Adipose tissue (tissue), 3 donors: ENCODE results near the gene SPANXN2. TPM values are rescaled to one million over a fixed set of nuclear protein-coding genes. Genes with fewer than 3 reads are reported as not detected.
"Not testable (repeated sequence)": the region's sequence is repeated elsewhere in the genome, so short reads cannot be mapped to it uniquely, and the experiment has no call there.

Experiments
- H3K27ac ChIP-seq: one replicate; pipeline ENCODE4 v1.5.1; 2013; ENCODE audit warnings: low read depth, low read length
- WGBS, 3 donors: extraction: QIAGEN DNeasy Blood & Tissue Kit; methylation state at CpG; one replicate each; pipeline ENCODE4 v1.1.7; 2013; 5-methylcytosine and 5-hydroxymethylcytosine counted together
- polyA plus RNA-seq, 3 donors: library from polyadenylated mRNA; stranded (reverse); fragments of 200-250 nt; gene quantifications; one replicate each; pipeline ENCODE4 v1.2.3, GENCODE V29; 2013
- donor health status: healthy with polysubstance abuse.
- donor health status: Bipolar disorder and iron deficiency.
- donor health status: healthy.

The SPANXN2 gene, protein sequence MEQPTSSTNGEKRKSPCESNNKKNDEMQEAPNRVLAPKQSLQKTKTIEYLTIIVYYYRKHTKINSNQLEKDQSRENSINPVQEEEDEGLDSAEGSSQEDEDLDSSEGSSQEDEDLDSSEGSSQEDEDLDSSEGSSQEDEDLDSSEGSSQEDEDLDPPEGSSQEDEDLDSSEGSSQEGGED
- polyA plus RNA-seq = not detected

DNA sequence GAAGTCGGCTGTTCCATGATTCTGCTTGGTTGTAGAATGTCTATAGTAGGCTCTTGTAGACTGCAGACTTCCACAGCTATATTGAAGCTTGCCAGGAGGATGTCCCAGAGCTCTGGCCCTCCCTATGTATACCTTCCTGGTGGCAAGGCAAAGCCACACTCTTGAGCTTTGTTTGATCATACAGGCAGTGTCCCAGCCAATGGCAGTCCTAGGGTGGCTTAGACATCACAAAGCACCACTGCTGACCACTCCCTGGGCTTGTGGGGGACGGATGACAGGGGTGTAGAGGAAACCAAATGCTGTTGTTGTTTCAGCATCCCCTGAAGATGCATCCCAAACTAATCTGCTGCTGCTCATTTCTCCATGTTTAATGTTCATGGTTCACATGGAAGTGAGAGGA is at the start of gene SPANXN2:
TSS of gene SPANXN2 (minus strand) at position 101 of the 400 bp plus-strand sequence. CDS start at position 17, 84 bp downstream.
- H3K27ac ChIP-seq = not testable (repeated sequence)
- 39 to 73% (median 44%) methylated on average over 2 of the region's 2 CpGs for WGBS, 3 donors

DNA sequence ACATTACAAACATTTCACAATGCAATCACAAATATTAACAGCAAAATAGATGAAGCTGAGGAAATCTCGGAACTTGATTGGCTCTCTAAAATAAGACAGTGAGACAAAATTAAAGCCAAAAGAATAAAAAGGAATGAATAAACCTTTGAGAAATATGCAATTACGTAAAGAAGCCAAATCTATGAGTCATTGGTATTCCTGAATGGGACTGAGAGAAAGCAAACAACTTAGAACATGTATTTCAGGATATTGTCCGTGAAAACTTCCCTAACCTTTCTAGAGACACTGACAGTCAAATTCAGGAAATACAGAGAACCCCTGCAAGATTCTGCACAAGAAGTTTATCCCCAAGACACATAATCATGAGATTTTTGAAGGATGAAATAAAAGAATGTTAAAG is 48.4 kb upstream of the SPANXN2 start:
- H3K27ac ChIP-seq = no peak overlapping the region
- 66 to 76% (median 67%) methylated on average over 3 of the region's 3 CpGs for WGBS, 3 donors

DNA sequence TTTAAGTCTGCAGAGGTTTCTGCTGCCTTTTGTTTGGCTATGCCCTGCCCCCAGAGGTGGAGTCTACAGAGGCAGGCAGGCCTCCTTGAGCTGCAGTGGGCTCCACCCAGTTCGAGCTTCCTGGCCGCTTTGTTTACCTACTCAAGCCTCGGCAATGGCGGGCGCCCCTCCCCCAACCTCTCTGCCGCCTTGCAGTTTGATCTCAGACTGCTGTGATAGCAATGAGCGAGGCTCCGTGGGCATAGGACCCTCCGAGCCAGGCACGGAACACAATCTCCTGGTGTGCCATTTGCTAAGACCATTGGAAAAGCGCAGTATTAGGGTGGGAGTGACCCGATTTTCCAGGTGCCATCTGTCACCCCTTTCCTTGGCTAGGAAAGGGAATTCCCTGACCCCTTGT is 47.2 kb upstream of the SPANXN2 start:
- H3K27ac ChIP-seq = not testable (repeated sequence)
- 82 to 88% (median 87%) methylated on average over 10 of the region's 12 CpGs for WGBS, 3 donors

DNA sequence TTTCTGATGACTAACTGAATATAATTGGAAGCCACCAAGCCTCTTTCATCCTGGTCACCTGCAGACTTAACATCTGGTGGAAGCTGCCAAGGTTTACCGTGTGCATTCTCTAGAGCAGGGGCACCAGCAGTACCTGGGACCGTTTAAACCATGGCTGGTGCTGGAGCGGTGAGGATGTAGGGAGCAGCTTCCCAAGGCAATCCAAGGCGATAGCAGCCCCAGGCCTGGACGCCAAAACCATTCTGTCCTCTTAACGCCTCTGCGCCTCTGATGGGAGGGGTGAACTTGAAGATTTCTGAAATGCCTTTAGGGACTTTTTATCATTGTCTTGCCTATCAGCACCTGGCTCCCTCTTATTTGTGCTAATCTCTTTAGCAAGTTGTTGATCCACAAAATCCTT is 37.3 kb upstream of the SPANXN2 start:
- WGBS, 3 donors = 87 to 91% (median 90%) methylated on average over 7 of the region's 7 CpGs
- no peak overlapping the region for H3K27ac ChIP-seq

DNA sequence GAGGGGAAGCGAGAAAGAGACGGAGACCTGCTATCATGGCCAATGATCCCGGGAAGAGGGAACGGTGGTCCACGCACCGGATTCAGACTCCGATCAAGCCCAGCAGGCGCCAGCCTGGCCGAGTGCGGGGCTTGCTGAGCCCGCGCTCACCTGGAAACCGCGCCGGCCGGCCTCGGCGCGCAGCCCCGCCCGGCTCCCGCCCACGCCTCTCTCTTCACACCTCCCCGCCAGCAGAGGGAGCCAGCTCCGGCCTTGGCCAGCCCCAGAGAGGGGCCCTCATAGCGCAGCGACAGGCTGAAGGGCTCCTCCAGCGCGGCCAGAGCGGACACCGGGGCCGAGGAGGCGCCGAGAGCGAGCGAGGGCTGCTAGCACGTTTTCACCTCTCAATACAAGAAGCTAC is 36.8 kb upstream of the SPANXN2 start:
- no peak overlapping the region for H3K27ac ChIP-seq
- 83 to 95% (median 94%) methylated on average over 18 to 37 of the region's 37 CpGs for WGBS, 3 donors

GRCh38 chrX:143754183-143754582 is 33.6 kb upstream of the SPANXN2 start:
- no peak overlapping the region for H3K27ac ChIP-seq
- 42 to 54% (median 46%) methylated on average over 3 of the region's 3 CpGs for WGBS, 3 donors

- H3K27ac ChIP-seq = no peak overlapping the region
Observed at GRCh38 chrX:143733866-143734265, 13.3 kb upstream of the SPANXN2 start.

DNA sequence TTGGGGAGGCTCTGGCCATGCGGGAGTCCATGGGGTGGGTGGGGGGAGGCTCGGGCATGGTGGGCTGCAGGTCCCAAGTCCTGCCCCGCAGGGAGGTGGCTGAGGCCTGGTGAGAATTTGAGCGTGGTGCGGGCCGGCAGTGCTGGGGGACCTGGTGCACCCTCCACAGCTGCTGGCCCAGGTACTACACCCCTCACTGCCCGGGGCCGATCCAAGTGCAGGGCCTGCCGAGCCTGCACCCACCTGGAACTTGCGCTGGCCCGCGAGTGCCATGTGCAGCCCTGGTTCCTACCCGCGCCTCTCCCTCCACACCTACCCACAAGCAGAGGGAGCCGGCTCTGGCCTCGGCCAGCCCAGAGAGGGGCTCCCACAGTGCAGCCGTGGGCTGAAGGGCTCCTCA is 5.7 kb upstream of the SPANXN2 start:
- H3K27ac ChIP-seq = no peak overlapping the region
- WGBS, 3 donors = 94 to 97% (median 96%) methylated on average over 4 to 17 of the region's 17 CpGs

DNA sequence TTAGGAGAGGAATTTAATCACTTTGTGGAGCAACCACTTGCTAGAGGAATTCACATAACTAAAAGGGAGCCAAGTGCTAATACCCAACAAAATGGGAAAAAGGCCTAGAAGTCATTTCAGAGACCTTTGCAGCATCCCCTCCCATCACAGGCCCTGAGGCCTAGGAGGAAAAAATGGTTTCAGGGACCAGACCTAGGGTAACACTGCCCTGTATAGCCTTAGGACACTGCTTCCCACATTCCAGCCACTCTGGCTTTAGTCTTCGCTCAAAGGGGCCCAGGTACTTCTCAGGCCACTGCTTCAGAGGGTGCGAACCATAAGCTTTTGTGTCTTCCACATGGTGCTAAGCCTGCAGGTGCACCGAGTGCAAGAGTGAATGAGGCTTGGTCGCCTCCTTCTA is 19.1 kb downstream of the SPANXN2 start:
- 62 to 87% (median 66%) methylated on average over 4 of the region's 4 CpGs for WGBS, 3 donors
- H3K27ac ChIP-seq = no peak overlapping the region

DNA sequence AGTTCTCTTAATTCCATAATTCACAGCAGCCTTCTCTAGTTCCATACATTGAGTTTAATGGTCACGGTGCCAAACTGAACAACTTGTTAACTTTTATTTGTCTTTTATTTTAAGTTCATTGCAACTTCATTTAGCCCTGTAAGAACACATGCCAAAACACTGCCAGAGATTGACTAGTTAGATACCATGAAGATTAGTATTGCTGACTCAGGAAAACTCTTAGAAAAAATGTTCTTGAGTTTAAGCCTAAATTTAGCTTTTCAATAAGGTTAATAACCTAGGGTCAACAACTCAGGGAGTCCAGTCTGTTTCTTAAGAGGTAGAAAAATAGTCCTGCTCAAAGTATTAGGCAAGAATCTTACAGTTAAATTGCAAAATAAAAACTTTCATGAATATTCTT is 25.7 kb downstream of the SPANXN2 start:
- H3K27ac ChIP-seq = no peak overlapping the region
- 48 to 87% (median 83%) methylated on average over 1 of the region's 1 CpG for WGBS, 3 donors

GRCh38 chrX:143683486-143683885 is 37.1 kb downstream of the SPANXN2 start:
- H3K27ac ChIP-seq = no peak overlapping the region
- WGBS, 3 donors = 54 to 68% (median 64%) methylated on average over 3 of the region's 3 CpGs

- whole genome bisulfite sequencing, 3 donors = 66 to 76% (median 69%) methylated on average over 4 of the region's 4 CpGs
Observed at GRCh38 chrX:143674926-143675325, 45.6 kb downstream of the SPANXN2 start.

GRCh38 chrX:143669395-143669794 is 51.2 kb downstream of the SPANXN2 start:
- 4 to 11% (median 9%) methylated on average over 5 of the region's 5 CpGs for WGBS, 3 donors
- no peak overlapping the region for H3K27ac ChIP-seq

More at GRCh38 chrX:143674926-143675325, 45.6 kb downstream of the SPANXN2 start:
- no peak overlapping the region for H3K27ac ChIP-seq

GRCh38 chrX:143664302-143664701 is 56.2 kb downstream of the SPANXN2 start:
- H3K27ac ChIP-seq = no peak overlapping the region
- WGBS, 3 donors = 29 to 44% (median 43%) methylated on average over 5 of the region's 5 CpGs

- H3K27ac ChIP-seq = no peak overlapping the region
- WGBS, 3 donors = 45 to 59% (median 53%) methylated on average over 5 of the region's 5 CpGs
Observed at GRCh38 chrX:143663755-143664154, 56.8 kb downstream of the SPANXN2 start.

Other genes with a start within 250 kb of the SPANXN2 start
- gene SPANXN3, start 203.3 kb downstream of the SPANXN2 start, polyA plus RNA-seq = not detected
- under 1 TPM; 0.15 to 0.34 (median 0.21) TPM for gene SLITRK4, start 84.7 kb downstream of the SPANXN2 start, polyA plus RNA-seq
- gene UBE2NL, start 163.3 kb upstream of the SPANXN2 start, polyA plus RNA-seq = not detected